Left lung (tissue), 10 donors: ENCODE data around the gene KHDC1. TPM values are rescaled to one million over a fixed set of nuclear protein-coding genes. Genes with fewer than 3 reads are reported as not detected.

Experiments used
- ATAC-seq: fragments of 200-7000 bp; cut with Tn5 transposase; one replicate; pipeline ENCODE4 v1.9.1; 2020; ENCODE audit warnings: moderate library complexity
- DNase-seq, 4 donors: peaks; one replicate each; pipeline ENCODE4 v3.0.0-alpha.2; 2013 to 2020
- H3K27ac ChIP-seq, 2 donors: fragments of 200-600 bp; sonication (generic) in 1 of 2; one replicate each; pipeline versions ENCODE4 v1.5.0 to v1.8.0; 2020 to 2021
- H3K27me3 ChIP-seq, 2 donors: fragments of 200-600 bp; sonication (generic) in 1 of 2; one replicate each; pipeline versions ENCODE4 v1.5.0 to v1.8.0; 2020 to 2021
- H3K36me3 ChIP-seq, 2 donors: fragments of 200-600 bp; sonication (generic) in 1 of 2; one replicate each; pipeline versions ENCODE4 v1.5.0 to v1.8.0; 2020 to 2021
- H3K4me1 ChIP-seq, 2 donors: fragments of 200-600 bp; one replicate each; pipeline ENCODE4 v1.8.0; 2021
- H3K4me3 ChIP-seq, 2 donors: fragments of 200-600 bp; sonication (generic) in 1 of 2; one replicate each; pipeline versions ENCODE4 v1.5.0 to v1.8.0; 2020 to 2021; ENCODE audit warnings: mild to moderate bottlenecking in 1 of 2
- H3K9me3 ChIP-seq, 2 donors: fragments of 200-600 bp; sonication (generic) in 1 of 2; one replicate each; pipeline versions ENCODE4 v1.5.0 to v1.8.0; 2020 to 2021
- CTCF ChIP-seq, 2 donors: fragments of 200-600 bp; sonication (generic) in 1 of 2; IDR thresholded peaks; one replicate each; pipeline versions ENCODE4 v1.5.0 to v1.8.0; 2021; ENCODE audit warnings: antibody characterized with exemption in 2 of 2
- intact Hi-C, 2 donors: fragments of 100-400 bp; cut with DNase I; formaldehyde crosslinking; loops; one replicate each; pipeline versions ENCODE4 v1.11.2 to v1.14.2; 2022
- polyA plus RNA-seq, 6 donors: library from polyadenylated mRNA; unstranded; fragments of 120-200 nt; gene quantifications; one replicate each; pipeline ENCODE4 v1.2.1, GENCODE V29; 2013; ENCODE audit not compliant: insufficient read length in 6 of 6
- total RNA-seq, 2 donors: library from RNA; stranded (reverse); fragmentation: NEBNext Ultra II Directional; extraction: Animal tissue kit (Norgen Biotek cat#: 25700); gene quantifications; one replicate each; pipeline ENCODE4 v1.2.1, GENCODE V29; 2021
- donor health status: DM: no; HTN: yes; CAD: no.
- donor health status: DM: no; HTN: no; CAD: no.

Gene KHDC1
- total and polyA plus RNA-seq, 8 donors: 1.9 to 13.5 (median 12.0) TPM

DNA sequence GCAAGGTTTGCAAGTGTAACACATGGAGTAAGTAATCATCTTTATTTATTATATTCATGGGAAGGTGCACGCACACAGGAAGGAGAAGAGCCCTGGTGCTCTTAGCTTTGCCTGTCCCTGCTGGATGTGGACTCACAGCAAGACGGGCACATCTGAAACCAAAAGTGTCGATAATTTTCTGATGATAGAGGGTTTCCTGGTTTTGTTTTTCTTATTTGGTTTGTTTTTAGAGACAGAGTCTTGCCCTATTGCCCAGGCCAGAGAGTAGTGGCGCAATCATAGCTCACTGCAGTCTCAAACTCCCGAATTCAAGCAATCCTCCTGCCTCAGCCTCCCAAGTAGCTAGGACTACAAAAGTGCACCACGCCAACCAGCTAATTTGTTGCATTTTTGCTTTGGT, 29.9 kb downstream of the KHDC1 start:
- Histone ChIP-seq H3K27me3 (no peaks in the 10 kb centered on the region), H3K36me3 (no peaks in the 10 kb centered on the region), H3K9me3 (no peaks in the 10 kb centered on the region), H3K4me3 (no peak overlapping the region), H3K4me1 (no peaks in the 10 kb centered on the region), H3K27ac (no peak overlapping the region)
- DNase-seq (no peak), ATAC-seq (no peak)
- intact Hi-C loops: no loop called here
- TF ChIP-seq CTCF (IDR thresholded peaks at IDR 0.05): no peak

DNA sequence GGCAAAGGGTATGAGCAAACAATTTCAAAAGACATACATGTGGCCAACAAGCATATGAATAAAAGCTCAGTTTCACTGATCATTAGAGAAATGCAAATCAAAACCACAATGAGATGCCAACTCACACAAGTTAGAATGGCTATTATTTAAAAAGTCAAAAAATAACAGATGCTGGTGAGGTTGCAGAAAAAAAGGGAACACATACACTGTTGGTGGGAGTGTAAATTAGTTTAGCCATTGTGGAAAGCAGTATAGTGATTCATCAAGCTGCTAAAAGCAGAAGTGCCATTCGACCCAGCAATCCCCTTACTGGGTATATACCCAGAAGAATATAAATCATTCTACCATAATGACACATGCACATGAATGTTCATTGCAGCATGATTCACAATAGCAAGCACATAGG, 31.0 kb downstream of the KHDC1 start:
- DNase-seq (no peak), ATAC-seq (no peak)
- intact Hi-C loops: no loop called here
- H3K27me3 ChIP-seq: no peaks in the 10 kb centered on the region
- no peak overlapping the region for H3K27ac ChIP-seq
- no peak for TF ChIP-seq CTCF (IDR thresholded peaks at IDR 0.05)
- no peaks in the 10 kb centered on the region for H3K4me1 ChIP-seq
- no peak overlapping the region for H3K4me3 ChIP-seq
- no peaks in the 10 kb centered on the region for H3K9me3 ChIP-seq
- no peaks in the 10 kb centered on the region for H3K36me3 ChIP-seq

DNA sequence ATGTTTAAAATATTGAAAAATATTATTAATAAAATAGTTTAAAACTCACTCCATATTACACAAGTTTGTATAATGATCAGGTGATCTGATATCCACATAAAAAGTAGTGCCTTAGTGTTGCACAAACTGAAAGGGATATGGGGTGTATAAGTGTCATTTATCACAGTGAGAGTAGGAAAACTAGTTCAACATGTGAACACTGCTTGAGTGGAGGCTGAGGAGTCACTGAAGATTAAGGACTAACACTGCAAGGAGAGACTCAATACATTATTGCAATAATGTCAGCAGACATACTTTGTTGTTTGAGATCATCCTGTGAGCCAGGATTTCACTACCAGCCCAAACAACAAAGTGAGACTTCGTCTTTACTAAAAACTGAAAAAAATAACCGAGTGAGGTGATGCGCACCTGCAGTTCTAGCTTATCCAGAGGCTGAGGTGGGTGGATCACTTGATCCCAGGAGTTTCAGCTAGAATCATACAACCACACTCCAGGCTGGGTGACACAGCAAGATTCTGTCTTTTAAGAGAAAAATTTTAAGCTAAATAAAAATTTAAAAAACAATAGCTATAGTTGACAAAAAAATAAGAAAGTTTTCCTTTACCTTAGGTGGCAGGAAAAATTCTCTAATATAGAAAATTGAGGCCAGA, 35.3 kb downstream of the KHDC1 start:
- intact Hi-C loops: no loop called here
- Histone ChIP-seq H3K27me3 (no peaks in the 10 kb centered on the region), H3K4me1 (no peaks in the 10 kb centered on the region), H3K36me3 (no peaks in the 10 kb centered on the region), H3K27ac (no peak overlapping the region), H3K4me3 (no peak overlapping the region), H3K9me3 (no peaks in the 10 kb centered on the region)
- ATAC-seq (no peak), DNase-seq (no peak)
- no peak for TF ChIP-seq CTCF (IDR thresholded peaks at IDR 0.05)

GRCh38 chr6:73225396-73225795, 37.6 kb downstream of the KHDC1 start, which contains the start of gene KHDC1L:
Gene KHDC1L (minus strand): TSS chr6:73225496. CDS start chr6:73225408, 88 bp downstream.
- TF ChIP-seq CTCF (IDR thresholded peaks at IDR 0.05): no peak
- ATAC-seq (no peak), DNase-seq (no peak)
- intact Hi-C loops: no loop called here
- Histone ChIP-seq H3K27me3 (no peaks in the 10 kb centered on the region), H3K36me3 (no peaks in the 10 kb centered on the region), H3K4me3 (no peak within 1 kb of the TSS), H3K4me1 (no peaks in the 10 kb centered on the region), H3K9me3 (no peaks in the 10 kb centered on the region), H3K27ac (no peak within 1 kb of the TSS)

- no peaks in the 10 kb centered on the region for H3K4me1 ChIP-seq
- H3K27me3 ChIP-seq: no peaks in the 10 kb centered on the region
- H3K9me3 ChIP-seq: peaks cover 0 to 2% of the 10 kb centered on the region in 2 donors
- no peak overlapping the region for H3K27ac ChIP-seq
- H3K36me3 ChIP-seq: no peaks in the 10 kb centered on the region
- ATAC-seq: no peak
- H3K4me3 ChIP-seq: no peak overlapping the region
- no peak for DNase-seq
- intact Hi-C loops: no loop called here
- no peak for TF ChIP-seq CTCF (IDR thresholded peaks at IDR 0.05)
Observed at GRCh38 chr6:73216859-73217258, 46.1 kb downstream of the KHDC1 start.
